NCI-H748 (cell line): ENCODE data around the gene BEST1.
A peak's percentile ranks its signal among the peaks of the same experiment; 100 is the strongest.
"Not testable (repeated sequence)": the region's sequence is repeated elsewhere in the genome, so short reads cannot be mapped to it uniquely, and the experiment has no call there.

ENCODE experiments used
- DNase-seq: peaks from one replicate; lab custom pipeline; 2025; ENCODE audit not compliant: unreplicated experiment; lab: John Stamatoyannopoulos, UW

BEST1 gene

GRCh38 chr11:61947486-61948210 lies 2.5 kb upstream of the BEST1 start:
- peak; percentile 71 for DNase-seq

GRCh38 chr11:61948505-61948904 lies 1.6 kb upstream of the BEST1 start:
- DNase-seq = no peak

- DNase-seq = peak; percentile 50
These were observed 749 bp upstream of the BEST1 start for GRCh38 chr11:61949169-61950034.

- DNase-seq = no peak
These were observed 1.5 kb downstream of the BEST1 start for GRCh38 chr11:61951484-61952135.

GRCh38 chr11:61952882-61953281 lies 2.7 kb downstream of the BEST1 start:
- DNase-seq = no peak

GRCh38 chr11:61953632-61954031 lies 3.5 kb downstream of the BEST1 start:
- not testable (repeated sequence) for DNase-seq

GRCh38 chr11:61954106-61954850 lies 4.1 kb downstream of the BEST1 start:
- no peak for DNase-seq

GRCh38 chr11:61954851-61955421 lies 4.8 kb downstream of the BEST1 start:
- DNase-seq = no peak

- peak; percentile 58 for DNase-seq
These were observed 5.4 kb downstream of the BEST1 start for GRCh38 chr11:61955422-61956135.

- no peak for DNase-seq
These were observed 6.3 kb downstream of the BEST1 start for GRCh38 chr11:61956191-61957020.

- no peak for DNase-seq
These were observed 7.0 kb downstream of the BEST1 start for GRCh38 chr11:61957021-61957770.

- no peak for DNase-seq
These were observed 8.4 kb downstream of the BEST1 start for GRCh38 chr11:61958590-61958989.

- no peak for DNase-seq
These were observed 9.0 kb downstream of the BEST1 start for GRCh38 chr11:61959114-61959513.

- DNase-seq = no peak
These were observed 9.5 kb downstream of the BEST1 start for GRCh38 chr11:61959678-61960077.

- no peak for DNase-seq
These were observed 10.4 kb downstream of the BEST1 start for GRCh38 chr11:61960532-61960931.

GRCh38 chr11:61961570-61962212 lies 11.5 kb downstream of the BEST1 start:
- DNase-seq = no peak

- no peak for DNase-seq
These were observed 12.3 kb downstream of the BEST1 start for GRCh38 chr11:61962213-61963015.
